ENCODE results near the gene YIF1A.

DNA sequence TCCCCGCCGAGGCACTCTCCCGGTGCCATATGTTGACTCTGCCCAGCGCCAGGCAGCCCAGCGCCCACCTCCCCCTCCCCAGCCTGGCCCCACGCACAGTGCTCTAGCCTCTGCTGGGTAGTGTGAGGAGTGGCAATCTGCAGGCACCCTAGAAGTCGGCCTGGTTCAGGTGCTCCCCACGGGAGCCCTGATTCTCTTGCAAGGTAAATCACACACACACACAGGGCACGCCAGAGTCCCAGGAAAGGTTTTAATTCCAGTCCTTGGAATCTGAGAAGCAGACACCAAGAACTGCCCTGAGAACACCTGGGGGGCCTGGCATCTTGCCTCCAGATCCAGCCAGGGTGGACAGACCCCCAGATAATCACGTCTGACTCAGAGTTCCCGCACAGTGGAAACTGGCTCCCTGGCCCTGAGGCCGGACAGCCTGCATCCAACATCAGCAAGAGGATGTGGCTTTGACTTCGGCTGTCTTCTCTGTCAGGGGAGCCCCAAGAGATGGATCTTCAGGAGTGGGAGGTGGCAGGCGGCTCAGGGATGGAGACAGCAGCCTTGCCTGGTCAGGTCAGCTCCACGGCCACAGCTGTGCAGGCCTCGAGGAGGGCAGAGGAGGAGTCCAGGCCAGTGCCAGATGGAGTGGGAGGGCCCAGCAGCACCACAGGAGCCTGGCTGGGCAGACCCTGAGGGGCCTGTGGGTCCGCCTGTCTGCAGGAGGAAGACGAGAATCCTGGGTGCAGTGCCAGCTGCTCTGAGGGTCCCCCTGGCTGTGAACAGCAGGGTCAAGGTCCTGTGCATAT is 48.4 kb upstream of the YIF1A start:
- TF ChIP-seq, protein P1, sequence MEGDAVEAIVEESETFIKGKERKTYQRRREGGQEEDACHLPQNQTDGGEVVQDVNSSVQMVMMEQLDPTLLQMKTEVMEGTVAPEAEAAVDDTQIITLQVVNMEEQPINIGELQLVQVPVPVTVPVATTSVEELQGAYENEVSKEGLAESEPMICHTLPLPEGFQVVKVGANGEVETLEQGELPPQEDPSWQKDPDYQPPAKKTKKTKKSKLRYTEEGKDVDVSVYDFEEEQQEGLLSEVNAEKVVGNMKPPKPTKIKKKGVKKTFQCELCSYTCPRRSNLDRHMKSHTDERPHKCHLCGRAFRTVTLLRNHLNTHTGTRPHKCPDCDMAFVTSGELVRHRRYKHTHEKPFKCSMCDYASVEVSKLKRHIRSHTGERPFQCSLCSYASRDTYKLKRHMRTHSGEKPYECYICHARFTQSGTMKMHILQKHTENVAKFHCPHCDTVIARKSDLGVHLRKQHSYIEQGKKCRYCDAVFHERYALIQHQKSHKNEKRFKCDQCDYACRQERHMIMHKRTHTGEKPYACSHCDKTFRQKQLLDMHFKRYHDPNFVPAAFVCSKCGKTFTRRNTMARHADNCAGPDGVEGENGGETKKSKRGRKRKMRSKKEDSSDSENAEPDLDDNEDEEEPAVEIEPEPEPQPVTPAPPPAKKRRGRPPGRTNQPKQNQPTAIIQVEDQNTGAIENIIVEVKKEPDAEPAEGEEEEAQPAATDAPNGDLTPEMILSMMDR (conservative IDR thresholded peaks at IDR 0.05; ENCODE audit: low read depth, low read length), result no peak
- no peak for TF ChIP-seq RAD21 (IDR thresholded peaks at IDR 0.05; ENCODE audit: low read length)
- TF ChIP-seq BHLHE40 (IDR thresholded peaks at IDR 0.05; ENCODE audit: low read depth, low read length), result no peak
- TF ChIP-seq ELK1 (IDR thresholded peaks at IDR 0.05; ENCODE audit: borderline replicate concordance, low read depth, low read length), result no peak
- TF ChIP-seq POLR2A (IDR thresholded peaks at IDR 0.05; ENCODE audit: low read depth, low read length), result no peak
- TF ChIP-seq CEBPB (IDR thresholded peaks at IDR 0.05; ENCODE audit: low read depth, low read length), result no peak
- TF ChIP-seq SMC3 (IDR thresholded peaks at IDR 0.05; ENCODE audit: low read depth, low read length), result no peak
- TF ChIP-seq MAFK (IDR thresholded peaks at IDR 0.05; ENCODE audit: low read depth, low read length), result no peak
